Psoas muscle (tissue), 8 donors: ENCODE data around the gene PKNOX2. TPM values are rescaled to one million over a fixed set of nuclear protein-coding genes. Genes with fewer than 3 reads are reported as not detected.
A peak's percentile ranks its signal among the peaks of the same experiment; 100 is the strongest.

ENCODE experiments used
- ATAC-seq, 4 donors: fragments of 200-7000 bp; cut with Tn5 transposase; one replicate each; pipeline ENCODE4 v1.9.1; 2020; ENCODE audit warnings: moderate library complexity in 3 of 4, mild to moderate bottlenecking in 2 of 4
- DNase-seq, 2 donors: peaks; one replicate each; pipeline ENCODE4 v3.0.0-alpha.2; 2020
- H3K27ac ChIP-seq: fragments of 200-600 bp; one replicate; pipeline ENCODE4 v1.8.0; 2022
- H3K27me3 ChIP-seq, 3 donors: fragments of 200-600 bp in 1 of 3; one replicate each; pipeline versions ENCODE4 v1.6.1 to v1.8.0; 2013 to 2022; ENCODE audit warnings: low read length in 2 of 3, mild to moderate bottlenecking in 2 of 3, moderate library complexity in 1 of 3; ENCODE audit not compliant: insufficient read depth in 3 of 3
- H3K36me3 ChIP-seq, 2 donors: fragments of 200-600 bp in 1 of 2; one replicate each; pipeline versions ENCODE4 v1.6.1 to v1.8.0; 2013 to 2022; ENCODE audit warnings: low read depth in 1 of 2, mild to moderate bottlenecking in 1 of 2, moderate library complexity in 1 of 2; ENCODE audit not compliant: insufficient read depth in 1 of 2
- H3K4me1 ChIP-seq: fragments of 200-600 bp; one replicate; pipeline ENCODE4 v1.8.0; 2022
- H3K4me3 ChIP-seq: fragments of 200-600 bp; one replicate; pipeline ENCODE4 v1.8.0; 2022; ENCODE audit warnings: mild to moderate bottlenecking
- H3K9me3 ChIP-seq: fragments of 200-600 bp; one replicate; pipeline ENCODE4 v1.8.0; 2022
- CTCF ChIP-seq: fragments of 200-600 bp; IDR thresholded peaks from one replicate; pipeline ENCODE4 v1.8.0; 2022; ENCODE audit warnings: antibody characterized with exemption
- WGBS, 3 donors: extraction: QIAGEN DNeasy Blood & Tissue Kit; methylation state at CpG; one replicate each; pipeline versions ENCODE4 v1.1.6 to v1.1.7; 2013; 5-methylcytosine and 5-hydroxymethylcytosine counted together
- intact Hi-C, 2 donors: fragments of 100-400 bp; cut with DNase I; formaldehyde crosslinking; loops; one replicate each; pipeline versions ENCODE4 v1.11.0 to v1.14.2; 2022
- polyA plus RNA-seq, 3 donors: library from polyadenylated mRNA; stranded (reverse); fragments of 200-250 nt; gene quantifications; one replicate each; pipeline ENCODE4 v1.2.3, GENCODE V29; 2013
- total RNA-seq, 4 donors: library from RNA; stranded (reverse); fragmentation: NEBNext Ultra II Directional in 2 of 4; extraction: Animal tissue kit (Norgen Biotek cat#: 25700) in 2 of 4; gene quantifications; one replicate each; pipeline versions ENCODE4 v1.2.1 to v1.2.4, GENCODE V29; 2021 to 2023
- donor health status: healthy with polysubstance abuse.
- donor health status: DM: no; HTN: no; CAD: no; lungs with moderate emphysema.
- donor health status: Bipolar disorder and iron deficiency.
- donor health status: healthy.
- donor health status: DM: yes; HTN: yes; CAD: no.
- donor health status: DM: no; HTN: no; CAD: no.
- donor health status: DM: no; HTN: no; CAD: no.
- donor health status: DM: yes; HTN: yes; CAD: no.

The PKNOX2 gene
- total and polyA plus RNA-seq, 7 donors = 1.8 to 30.5 (median 14.5) TPM

DNA sequence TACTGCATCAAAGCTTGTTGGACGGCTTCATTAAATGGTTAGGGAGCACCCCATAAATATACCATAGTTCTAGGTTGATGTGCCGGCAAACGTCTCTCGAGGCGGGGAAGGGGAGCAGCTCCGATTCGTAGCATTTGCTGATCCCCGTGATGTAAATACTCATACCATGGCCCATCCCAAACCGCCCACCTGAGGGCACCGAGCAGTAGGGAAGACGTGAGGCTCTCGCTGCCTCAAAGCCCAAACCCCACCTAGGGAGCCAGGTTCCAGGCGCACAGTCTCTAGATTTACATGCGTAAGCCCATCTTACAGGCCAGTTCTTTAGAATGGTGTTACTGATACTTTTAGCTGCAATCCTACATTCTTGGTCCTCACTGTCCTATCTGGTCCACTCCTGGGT lies 207.5 kb downstream of the PKNOX2 start:
- intact Hi-C loops = no loop called here
- peak overlapping the region; percentile 85 for H3K27ac ChIP-seq
- no peaks in the 10 kb centered on the region for H3K9me3 ChIP-seq
- H3K36me3 ChIP-seq = peaks cover 0 to 4% of the 10 kb centered on the region in 2 donors
- H3K4me1 ChIP-seq = peaks cover 57% of the 10 kb centered on the region
- ATAC-seq (no peak), DNase-seq (no peak)
- H3K4me3 ChIP-seq = no peak overlapping the region
- TF ChIP-seq CTCF = no peak
- H3K27me3 ChIP-seq = no peaks in the 10 kb centered on the region
- 87 to 93% (median 93%) methylated on average over 14 of the region's 14 CpGs for WGBS, 3 donors

DNA sequence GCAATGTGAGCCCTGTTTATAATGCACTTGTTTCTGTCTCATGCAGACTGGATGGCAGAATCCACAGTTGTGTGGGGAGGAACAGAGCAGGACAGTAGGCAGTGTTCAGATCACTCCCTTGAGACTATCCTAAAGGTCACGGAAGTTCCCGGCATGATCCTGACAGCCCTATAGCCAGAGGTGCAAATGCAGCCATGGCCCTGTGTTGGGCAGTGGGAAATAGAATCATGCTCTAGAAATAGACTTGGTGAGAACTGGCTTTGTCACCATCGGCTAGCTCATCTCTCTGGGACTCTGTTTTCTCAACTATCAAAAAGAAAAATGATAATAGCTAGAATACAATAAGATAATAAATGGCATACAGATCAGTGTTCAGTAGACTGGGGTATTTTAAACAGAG lies 208.4 kb downstream of the PKNOX2 start:
- peaks cover 0 to under 1% of the 10 kb centered on the region in 2 donors for H3K36me3 ChIP-seq
- H3K9me3 ChIP-seq = no peaks in the 10 kb centered on the region
- DNase-seq (no peak), ATAC-seq (peak; percentile 50 to 66 (median 65))
- peak overlapping the region; percentile 85 for H3K27ac ChIP-seq
- no peak for TF ChIP-seq CTCF
- H3K4me3 ChIP-seq = no peak overlapping the region
- no peaks in the 10 kb centered on the region for H3K27me3 ChIP-seq
- intact Hi-C loops = no loop called here
- 25 to 29% (median 27%) methylated on average over 3 of the region's 3 CpGs for WGBS, 3 donors
- peaks cover 58% of the 10 kb centered on the region for H3K4me1 ChIP-seq

GRCh38 chr11:125373426-125374391 lies 209.2 kb downstream of the PKNOX2 start:
- Histone ChIP-seq H3K4me3 (no peak overlapping the region), H3K27me3 (no peaks in the 10 kb centered on the region), H3K36me3 (no peaks in the 10 kb centered on the region), H3K9me3 (no peaks in the 10 kb centered on the region), H3K27ac (peak overlapping the region; percentile 85), H3K4me1 (peaks cover 64% of the 10 kb centered on the region)
- intact Hi-C loops = no loop called here
- ATAC-seq = peak in 3 of 4 donors; percentile 5 to 11 (median 11)
- no peak for DNase-seq
- 52 to 58% (median 57%) methylated on average over 13 of the region's 13 CpGs for WGBS, 3 donors
- no peak for TF ChIP-seq CTCF

GRCh38 chr11:125374398-125374797 lies 209.8 kb downstream of the PKNOX2 start:
- Histone ChIP-seq H3K9me3 (no peaks in the 10 kb centered on the region), H3K36me3 (no peaks in the 10 kb centered on the region), H3K27me3 (no peaks in the 10 kb centered on the region), H3K4me1 (peaks cover 64% of the 10 kb centered on the region), H3K4me3 (no peak overlapping the region), H3K27ac (peak overlapping the region; percentile 85)
- WGBS, 3 donors = 44 to 55% (median 47%) methylated on average over 4 of the region's 4 CpGs
- intact Hi-C loops = no loop called here
- DNase-seq (no peak), ATAC-seq (peak in 1 of 4 donors; percentile 15)
- TF ChIP-seq CTCF = no peak
